Fibroblast of lung (primary cell): ENCODE measurements around the gene PNKP.

Experiments
- CTCF ChIP-seq, 2 donors: IDR thresholded peaks in 1 of 2; conservative IDR thresholded peaks in 1 of 2; 1 replicate in 1 of 2; 2 replicates in 1 of 2; pipeline ENCODE4 v1.5.1; 2011 to 2012; ENCODE audit warnings: low read length in 2 of 2, control low read depth in 1 of 2, inconsistent platforms in 1 of 2, low read depth in 1 of 2, mild to moderate bottlenecking in 1 of 2
- EZH2 ChIP-seq: IDR thresholded peaks from 2 replicates; pipeline ENCODE4 v1.5.1; 2012; ENCODE audit warnings: low read length, control low read depth, mild to moderate bottlenecking; ENCODE audit errors: missing control alignments

- TF ChIP-seq CTCF (conservative IDR thresholded peaks at IDR 0.05 in 1 of 2, IDR thresholded peaks at IDR 0.05 in 1 of 2; ENCODE audit: low read depth in 1 of 2, low read length in 2 of 2) (no peak), EZH2 (no peak)
Measured at GRCh38 chr19:49824662-49825061, 42.7 kb downstream of the PNKP start.
